Muscle layer of duodenum (tissue), 2 donors: ENCODE data around the gene CERS3.
"Not testable (repeated sequence)": the region's sequence is repeated elsewhere in the genome, so short reads cannot be mapped to it uniquely, and the experiment has no call there.

Experiments
- H3K27ac ChIP-seq: one replicate; pipeline ENCODE4 v1.7.0; 2013; ENCODE audit warnings: mild to moderate bottlenecking, low read length
- H3K27me3 ChIP-seq: one replicate; pipeline ENCODE4 v1.7.0; 2013; ENCODE audit warnings: low read depth, mild to moderate bottlenecking, control low read depth, low read length
- H3K36me3 ChIP-seq, 2 donors: one replicate each; pipeline ENCODE4 v1.7.0; 2013; ENCODE audit warnings: low read length in 2 of 2, control low read depth in 1 of 2, mild to moderate bottlenecking in 1 of 2; ENCODE audit not compliant: insufficient read depth in 2 of 2, control insufficient read depth in 1 of 2
- H3K4me1 ChIP-seq, 2 donors: one replicate each; pipeline ENCODE4 v1.7.0; 2013; ENCODE audit warnings: low read length in 2 of 2, mild to moderate bottlenecking in 2 of 2, control low read depth in 1 of 2, moderate library complexity in 1 of 2; ENCODE audit not compliant: insufficient read depth in 2 of 2, control insufficient read depth in 1 of 2
- H3K4me3 ChIP-seq, 2 donors: one replicate each; pipeline ENCODE4 v1.7.0; 2013; ENCODE audit warnings: low read length in 2 of 2, low read depth in 1 of 2, mild to moderate bottlenecking in 1 of 2
- H3K9me3 ChIP-seq, 2 donors: one replicate each; pipeline ENCODE4 v1.7.0; 2013; ENCODE audit warnings: low read length in 2 of 2, control low read depth in 1 of 2, mild to moderate bottlenecking in 1 of 2; ENCODE audit not compliant: control insufficient read depth in 1 of 2
- donor health status: healthy.

Gene CERS3

GRCh38 chr15:100463515-100463914, 65.2 kb downstream of the CERS3 start:
- H3K27me3 ChIP-seq, result no peaks in the 10 kb centered on the region
- no peaks in the 10 kb centered on the region for H3K36me3 ChIP-seq
- H3K27ac ChIP-seq, result no peak overlapping the region
- H3K9me3 ChIP-seq, result peaks cover 0 to 2% of the 10 kb centered on the region in 2 donors
- no peak overlapping the region for H3K4me3 ChIP-seq
- no peaks in the 10 kb centered on the region for H3K4me1 ChIP-seq

DNA sequence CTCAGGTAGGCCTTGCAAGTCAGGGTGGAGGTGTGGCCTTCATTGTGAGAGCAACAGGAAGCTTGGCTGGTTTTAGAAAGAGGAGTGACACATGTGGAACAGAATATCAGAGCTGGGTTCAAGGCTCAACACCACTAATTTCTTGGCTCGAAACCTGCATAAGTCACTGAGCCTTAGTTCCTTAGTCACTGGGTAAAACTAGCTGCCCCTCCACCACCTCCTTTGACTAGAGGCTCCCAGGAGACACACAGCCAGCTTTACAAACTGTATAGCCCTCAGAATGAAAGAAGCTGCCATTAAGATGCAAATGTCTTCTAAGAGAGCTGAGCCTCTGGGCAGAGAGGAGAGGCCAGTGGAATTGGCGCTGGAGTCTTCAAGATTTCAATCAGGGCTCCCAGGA, 67.7 kb downstream of the CERS3 start:
- Histone ChIP-seq H3K27ac (no peak overlapping the region), H3K4me3 (no peak overlapping the region), H3K36me3 (no peaks in the 10 kb centered on the region), H3K9me3 (peaks cover 7 to 11% of the 10 kb centered on the region in 2 donors), H3K27me3 (no peaks in the 10 kb centered on the region), H3K4me1 (no peaks in the 10 kb centered on the region)

DNA sequence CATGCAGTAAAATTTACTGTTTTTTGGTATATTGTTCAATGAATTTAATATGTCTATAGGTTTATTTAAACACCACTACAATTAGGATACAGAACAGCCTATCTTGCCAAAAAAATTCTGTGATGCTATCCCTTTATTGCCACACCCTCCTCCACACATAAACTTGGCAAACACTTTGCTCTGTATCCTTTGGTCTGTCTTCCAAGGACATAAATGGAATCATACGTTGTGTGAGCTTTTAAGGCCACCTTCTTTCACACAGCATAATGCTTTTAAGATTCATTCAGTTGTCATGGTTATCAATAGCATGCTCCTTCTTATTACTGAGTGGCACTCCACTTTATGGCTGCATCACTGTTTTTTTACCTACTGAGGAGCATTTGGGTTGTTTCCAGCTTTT, 71.5 kb downstream of the CERS3 start:
- Histone ChIP-seq H3K9me3 (peaks cover 11 to 17% of the 10 kb centered on the region in 2 donors), H3K4me1 (no peaks in the 10 kb centered on the region), H3K4me3 (no peak overlapping the region), H3K27me3 (no peaks in the 10 kb centered on the region), H3K27ac (no peak overlapping the region), H3K36me3 (no peaks in the 10 kb centered on the region)

- Histone ChIP-seq H3K9me3 (peaks cover 15 to 21% of the 10 kb centered on the region in 2 donors), H3K36me3 (no peaks in the 10 kb centered on the region), H3K4me1 (no peaks in the 10 kb centered on the region), H3K27me3 (no peaks in the 10 kb centered on the region), H3K27ac (no peak overlapping the region), H3K4me3 (no peak overlapping the region)
These were observed 74.6 kb downstream of the CERS3 start for GRCh38 chr15:100454148-100454547.

GRCh38 chr15:100448481-100448880, 80.3 kb downstream of the CERS3 start:
- Histone ChIP-seq H3K9me3 (peaks cover 4 to 7% of the 10 kb centered on the region in 2 donors), H3K27ac (no peak overlapping the region), H3K4me3 (no peak overlapping the region), H3K36me3 (no peaks in the 10 kb centered on the region), H3K4me1 (no peaks in the 10 kb centered on the region), H3K27me3 (no peaks in the 10 kb centered on the region)

- H3K4me3 ChIP-seq, H3K4me1 ChIP-seq, H3K27me3 ChIP-seq, H3K27ac ChIP-seq, H3K9me3 ChIP-seq, H3K36me3 ChIP-seq: not testable (repeated sequence)
These were observed 87.7 kb downstream of the CERS3 start for GRCh38 chr15:100441063-100441462.

GRCh38 chr15:100439514-100439913, 89.2 kb downstream of the CERS3 start:
- no peaks in the 10 kb centered on the region for H3K9me3 ChIP-seq
- no peaks in the 10 kb centered on the region for H3K36me3 ChIP-seq
- no peak overlapping the region for H3K4me3 ChIP-seq
- no peaks in the 10 kb centered on the region for H3K27me3 ChIP-seq
- no peak overlapping the region for H3K27ac ChIP-seq
- H3K4me1 ChIP-seq, result peaks cover 0 to 8% of the 10 kb centered on the region in 2 donors

- H3K27me3 ChIP-seq, result no peaks in the 10 kb centered on the region
- no peaks in the 10 kb centered on the region for H3K36me3 ChIP-seq
- no peak overlapping the region for H3K4me3 ChIP-seq
- no peak overlapping the region for H3K27ac ChIP-seq
- H3K4me1 ChIP-seq, result peaks cover 0 to 8% of the 10 kb centered on the region in 2 donors
- no peaks in the 10 kb centered on the region for H3K9me3 ChIP-seq
These were observed 90.2 kb downstream of the CERS3 start for GRCh38 chr15:100438570-100438969.

- Histone ChIP-seq H3K9me3 (no peaks in the 10 kb centered on the region), H3K27me3 (no peaks in the 10 kb centered on the region), H3K4me1 (peaks cover 0 to 8% of the 10 kb centered on the region in 2 donors), H3K4me3 (no peak overlapping the region), H3K36me3 (no peaks in the 10 kb centered on the region), H3K27ac (no peak overlapping the region)
These were observed 91.5 kb downstream of the CERS3 start for GRCh38 chr15:100437261-100437660.

- no peaks in the 10 kb centered on the region for H3K36me3 ChIP-seq
- no peak overlapping the region for H3K27ac ChIP-seq
- H3K27me3 ChIP-seq, result no peaks in the 10 kb centered on the region
- peaks cover 0 to 8% of the 10 kb centered on the region in 2 donors for H3K4me1 ChIP-seq
- H3K9me3 ChIP-seq, result no peaks in the 10 kb centered on the region
- no peak overlapping the region for H3K4me3 ChIP-seq
These were observed 94.2 kb downstream of the CERS3 start for GRCh38 chr15:100434561-100434960.

DNA sequence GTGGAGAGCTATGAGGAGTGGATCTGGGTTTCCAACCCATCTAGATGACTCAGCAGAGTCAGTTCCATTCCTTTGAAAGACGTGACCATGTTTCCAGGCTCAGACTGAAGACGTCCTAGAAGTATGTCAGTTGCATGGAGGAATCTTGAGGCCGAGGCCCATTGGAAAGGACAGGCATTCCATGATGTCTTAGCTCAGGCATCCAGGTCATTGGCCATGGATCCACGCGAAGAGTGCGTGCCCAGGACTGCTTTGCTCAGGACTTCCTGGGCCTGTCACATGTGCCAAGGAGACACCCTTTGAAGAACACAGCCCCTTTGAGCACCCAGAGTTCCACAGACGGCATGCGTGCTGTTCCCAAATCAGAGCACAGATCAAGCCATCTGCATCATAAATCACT, 94.7 kb downstream of the CERS3 start:
- Histone ChIP-seq H3K4me1 (peaks cover 0 to 8% of the 10 kb centered on the region in 2 donors), H3K27ac (no peak overlapping the region), H3K9me3 (no peaks in the 10 kb centered on the region), H3K27me3 (no peaks in the 10 kb centered on the region), H3K4me3 (no peak overlapping the region), H3K36me3 (no peaks in the 10 kb centered on the region)

DNA sequence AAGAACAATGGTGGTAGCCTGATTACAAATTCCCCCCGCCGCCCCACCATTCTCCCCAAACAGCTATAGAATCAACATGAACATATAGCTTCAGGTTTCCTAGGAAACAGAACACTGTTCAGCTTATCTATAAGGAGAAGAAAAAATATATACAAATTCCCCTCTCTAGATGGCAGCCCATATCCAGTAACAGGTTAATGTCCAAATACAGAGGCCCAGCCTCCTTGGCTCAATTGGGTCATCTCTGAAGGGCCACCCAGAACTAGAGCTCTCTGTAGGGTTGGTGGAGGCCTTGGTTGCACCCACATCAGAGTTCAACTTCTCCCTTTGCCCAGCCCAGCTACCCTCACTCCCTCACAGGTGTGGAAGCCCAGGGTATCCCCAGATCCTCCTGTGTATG, 95.4 kb downstream of the CERS3 start:
- Histone ChIP-seq H3K4me3 (no peak overlapping the region), H3K27ac (no peak overlapping the region), H3K4me1 (peaks cover 0 to under 1% of the 10 kb centered on the region in 2 donors), H3K27me3 (no peaks in the 10 kb centered on the region), H3K9me3 (no peaks in the 10 kb centered on the region), H3K36me3 (no peaks in the 10 kb centered on the region)
